NCI-H1694 treated with DMSO at 0.1 percent for 48 hours (cell line): ENCODE results near the gene GNAT2.

ENCODE experiments used
- DNase-seq: peaks from one replicate; lab custom pipeline; 2025; lab: John Stamatoyannopoulos, UW

Gene GNAT2

DNA sequence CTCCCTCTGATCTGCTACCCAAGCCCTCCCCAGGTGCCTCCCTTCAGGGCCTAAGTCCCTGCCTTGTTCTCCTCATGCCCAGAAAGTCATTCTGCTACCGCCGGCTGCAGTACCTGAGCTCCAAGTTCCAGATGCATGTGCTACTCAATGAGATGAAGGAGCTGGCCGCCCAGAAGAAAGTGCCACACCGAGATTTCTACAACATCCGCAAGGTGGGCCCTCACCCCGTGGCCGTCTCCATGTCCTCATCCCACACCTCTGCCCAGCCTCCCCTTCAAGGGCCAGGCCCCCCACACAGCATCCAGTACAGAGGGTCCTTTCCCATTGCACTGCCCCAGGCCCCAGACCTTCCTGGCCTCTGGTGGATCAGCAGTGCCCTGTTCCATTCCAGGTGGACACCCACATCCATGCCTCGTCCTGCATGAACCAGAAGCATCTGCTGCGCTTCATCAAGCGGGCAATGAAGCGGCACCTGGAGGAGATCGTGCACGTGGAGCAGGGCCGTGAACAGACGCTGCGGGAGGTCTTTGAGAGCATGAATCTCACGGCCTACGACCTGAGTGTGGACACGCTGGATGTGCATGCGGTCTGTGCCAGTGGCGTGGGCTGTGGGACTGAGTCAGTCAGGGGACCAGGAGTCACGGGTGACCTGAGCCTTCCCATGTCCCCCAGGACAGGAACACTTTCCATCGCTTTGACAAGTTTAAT is 8.4 kb upstream of the GNAT2 start:
- DNase-seq = no peak

DNA sequence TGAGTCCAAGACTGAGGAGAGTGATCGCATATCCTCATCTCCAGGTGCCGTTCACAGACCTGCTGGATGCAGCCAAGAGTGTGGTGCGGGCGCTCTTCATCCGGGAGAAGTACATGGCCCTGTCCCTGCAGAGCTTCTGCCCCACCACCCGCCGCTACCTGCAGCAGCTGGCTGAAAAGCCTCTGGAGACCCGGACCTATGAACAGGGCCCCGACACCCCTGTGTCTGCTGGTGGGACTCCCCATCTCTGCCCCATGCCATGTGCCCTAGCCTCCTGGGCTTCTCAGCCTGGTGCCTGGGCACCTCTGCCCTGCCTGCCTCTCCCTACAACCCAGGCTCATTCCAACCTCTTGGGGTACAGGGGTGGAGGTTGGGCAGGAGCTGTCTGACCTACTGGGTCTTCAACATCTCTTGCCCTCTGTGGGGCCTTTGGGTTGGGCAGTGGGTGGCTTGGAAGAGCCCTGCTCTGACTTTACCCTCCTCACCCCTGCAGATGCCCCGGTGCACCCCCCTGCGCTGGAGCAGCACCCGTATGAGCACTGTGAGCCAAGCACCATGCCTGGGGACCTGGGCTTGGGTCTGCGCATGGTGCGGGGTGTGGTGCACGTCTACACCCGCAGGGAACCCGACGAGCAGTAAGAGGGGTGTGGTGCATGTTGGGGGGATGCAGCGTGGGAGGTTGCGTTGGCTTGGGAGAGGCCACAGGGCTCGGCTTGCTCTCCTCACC is 7.4 kb upstream of the GNAT2 start:
- DNase-seq = no peak

DNA sequence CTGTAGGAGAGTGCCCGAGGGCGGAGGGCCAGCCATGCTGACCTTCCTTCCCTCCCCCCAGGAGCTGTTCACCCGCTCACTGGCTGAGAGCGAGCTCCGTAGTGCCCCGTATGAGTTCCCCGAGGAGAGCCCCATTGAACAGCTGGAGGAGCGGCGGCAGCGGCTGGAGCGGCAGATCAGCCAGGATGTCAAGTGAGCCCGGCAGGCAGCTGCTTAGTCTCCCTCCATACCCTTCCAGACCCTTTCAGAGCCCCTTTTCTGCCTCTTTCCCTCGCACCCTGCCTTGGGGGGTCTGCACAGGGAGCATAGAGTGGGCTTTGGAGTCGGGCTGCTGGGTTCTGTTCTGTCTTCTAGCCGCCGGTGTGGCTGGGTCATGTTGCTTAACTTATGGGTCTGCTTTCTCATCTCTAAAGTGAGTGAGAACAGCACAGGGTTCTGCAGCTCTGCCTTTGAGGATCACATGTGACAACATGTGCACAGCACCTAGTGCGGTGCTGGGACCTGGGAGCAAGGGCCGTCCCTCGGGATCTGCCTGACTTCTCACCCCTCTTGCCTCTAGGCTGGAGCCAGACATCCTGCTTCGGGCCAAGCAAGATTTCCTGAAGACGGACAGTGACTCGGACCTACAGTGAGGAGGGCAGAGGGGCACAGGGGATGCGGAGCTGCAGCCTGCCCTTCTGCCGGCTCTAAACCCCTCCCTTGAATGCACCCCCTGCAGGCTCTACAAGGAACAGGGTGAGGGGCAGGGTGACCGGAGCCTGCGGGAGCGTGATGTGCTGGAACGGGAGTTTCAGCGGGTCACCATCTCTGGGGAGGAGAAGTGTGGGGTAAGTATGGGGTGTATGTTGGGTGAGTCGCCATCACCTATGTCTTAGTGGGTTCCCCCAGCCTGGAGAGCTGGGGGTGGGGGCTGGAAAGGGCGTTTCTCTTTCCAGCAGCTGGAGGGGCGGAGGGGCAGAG is 6.5 kb upstream of the GNAT2 start:
- peak; percentile 30 for DNase-seq

DNA sequence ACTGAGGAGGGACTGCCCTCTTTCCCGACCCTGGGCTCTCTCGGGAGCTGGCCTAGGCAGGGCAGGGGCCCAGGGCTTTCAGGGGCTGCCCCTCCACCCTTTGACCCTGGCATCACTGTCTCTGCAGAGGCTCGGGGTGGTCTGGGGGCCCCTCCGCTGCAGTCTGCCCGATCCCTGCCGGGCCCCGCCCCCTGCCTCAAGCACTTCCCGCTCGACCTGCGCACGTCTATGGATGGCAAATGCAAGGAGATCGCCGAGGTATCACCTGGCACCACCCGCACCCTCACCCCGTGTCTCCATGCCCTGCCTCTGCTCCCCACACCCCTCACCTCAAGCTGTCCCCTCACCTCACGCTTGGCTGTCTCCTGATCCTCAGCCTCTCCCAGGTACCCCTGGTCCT is 5.8 kb upstream of the GNAT2 start:
- DNase-seq = no peak

DNA sequence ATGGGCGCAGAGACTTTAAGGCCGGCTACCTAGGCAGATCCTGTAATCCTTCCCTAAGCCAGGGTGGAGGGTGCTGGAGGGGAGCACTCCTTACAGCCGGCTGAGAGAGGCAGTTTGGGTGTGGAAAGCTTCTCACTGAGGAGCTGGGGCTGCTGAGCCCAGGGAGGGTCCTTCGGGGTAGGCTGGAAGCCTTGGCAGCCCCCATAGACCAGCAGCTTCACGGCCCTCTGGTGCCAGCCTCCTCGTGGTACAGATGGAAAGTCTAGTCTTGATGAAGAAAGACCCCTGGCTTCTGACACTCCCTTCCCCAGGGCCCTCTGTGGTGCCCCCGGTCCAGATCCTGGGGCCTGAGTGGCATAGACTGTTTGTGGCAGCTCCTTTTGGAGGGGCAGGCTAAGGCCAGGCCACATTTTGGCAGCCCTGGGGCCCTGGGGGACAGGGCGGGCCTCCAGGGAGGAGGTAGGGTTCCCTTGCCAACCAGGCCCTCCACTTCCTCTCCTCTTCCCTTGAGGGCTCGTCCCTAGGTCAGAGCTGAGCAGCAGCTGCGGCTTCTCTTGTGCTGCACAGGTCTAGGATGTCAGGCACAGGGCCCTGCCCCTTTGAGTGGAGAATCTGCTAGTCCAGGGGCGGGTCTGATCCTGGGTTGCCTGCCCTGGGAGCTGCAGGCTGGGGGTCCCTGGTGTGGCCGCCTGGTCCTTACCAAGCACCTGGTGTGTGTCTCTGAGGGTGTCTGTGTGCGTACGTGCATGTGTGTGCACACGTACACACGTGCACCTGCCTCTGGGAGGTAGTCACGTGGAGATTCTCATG is 5.0 kb upstream of the GNAT2 start:
- no peak for DNase-seq

DNA sequence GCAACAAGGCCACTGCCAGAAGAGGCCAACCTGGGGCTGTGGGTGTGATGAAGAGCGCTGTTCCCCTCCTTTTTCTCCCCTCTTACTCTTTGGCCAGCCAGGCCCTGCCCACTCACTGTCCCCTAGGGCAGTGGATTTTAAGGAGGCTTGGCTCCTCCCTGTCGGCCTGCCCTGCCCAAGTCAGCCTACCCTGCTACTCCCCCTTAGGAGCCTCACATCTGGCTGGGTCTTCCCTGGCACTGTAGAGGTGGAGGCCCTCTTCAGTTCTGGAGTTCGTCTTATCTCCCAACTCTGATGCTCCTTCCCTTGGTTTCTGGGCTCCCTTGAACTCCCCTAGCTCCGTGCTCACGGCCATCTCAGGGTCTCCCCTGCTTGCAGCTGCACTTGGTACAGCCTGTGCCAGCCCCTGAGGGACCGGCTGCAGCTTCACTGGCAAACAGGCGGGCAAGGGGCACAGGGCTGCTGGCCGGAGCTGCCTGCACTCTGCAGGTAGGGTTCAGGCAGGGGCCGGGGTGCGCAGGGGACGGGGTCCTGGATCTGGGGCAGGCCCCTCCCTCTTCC is 4.3 kb upstream of the GNAT2 start:
- no peak for DNase-seq

DNA sequence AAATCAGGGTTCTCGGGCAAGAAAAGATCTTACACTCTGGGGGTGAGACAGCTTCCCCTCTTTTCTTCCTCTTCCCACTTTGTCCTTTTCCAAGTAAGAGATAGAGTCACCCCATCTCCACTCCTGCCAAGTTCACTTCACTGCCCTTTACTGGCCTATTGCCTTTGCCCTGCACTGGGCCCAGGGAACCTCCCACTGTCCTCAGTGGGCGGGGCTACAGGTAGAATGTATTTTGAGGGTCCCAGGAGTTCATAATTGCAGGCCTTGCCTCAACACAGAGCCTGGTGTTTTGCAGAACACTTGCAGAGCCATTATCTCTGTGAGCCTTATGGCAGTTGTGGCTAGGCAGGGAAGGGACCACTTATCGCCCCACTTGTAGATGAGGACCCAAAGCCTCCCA is 3.5 kb upstream of the GNAT2 start:
- DNase-seq = no peak

DNA sequence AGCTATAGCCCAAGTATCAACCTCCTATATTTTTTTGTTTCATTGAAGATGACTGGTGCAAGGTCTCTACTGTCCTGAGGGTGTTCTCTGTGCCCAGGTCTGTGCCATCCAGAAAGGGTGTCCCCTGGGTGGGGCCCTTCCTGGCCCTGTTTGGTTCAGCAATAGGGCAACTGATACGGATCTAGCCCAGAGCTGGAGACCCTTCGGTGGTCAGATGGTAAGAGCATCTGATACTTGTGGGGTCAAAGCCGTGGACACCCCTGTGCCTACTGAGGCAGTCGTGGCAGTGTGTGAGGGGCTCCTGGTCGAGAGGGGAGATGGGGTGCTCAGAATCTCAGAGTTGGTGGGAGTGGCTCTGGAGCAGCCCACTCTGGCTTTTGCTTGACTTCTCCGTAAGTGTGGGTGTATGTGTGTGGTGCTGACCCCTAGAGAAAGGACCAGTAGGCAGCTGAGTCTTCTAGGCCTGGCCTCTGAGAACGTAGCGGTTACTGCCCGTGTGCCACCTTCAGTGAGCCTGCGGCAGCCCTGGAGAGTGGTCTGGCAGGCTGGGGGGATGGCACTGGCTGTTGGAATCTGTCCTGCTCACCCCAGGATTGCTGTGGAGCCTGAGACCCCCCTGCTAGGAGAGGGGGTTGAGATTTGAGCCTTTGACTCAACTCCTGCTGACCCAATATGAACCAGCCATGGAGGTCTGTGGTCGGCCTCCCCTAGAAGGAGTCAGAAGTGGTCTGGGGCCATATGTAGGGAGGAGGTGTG is 2.9 kb upstream of the GNAT2 start:
- DNase-seq = no peak

DNA sequence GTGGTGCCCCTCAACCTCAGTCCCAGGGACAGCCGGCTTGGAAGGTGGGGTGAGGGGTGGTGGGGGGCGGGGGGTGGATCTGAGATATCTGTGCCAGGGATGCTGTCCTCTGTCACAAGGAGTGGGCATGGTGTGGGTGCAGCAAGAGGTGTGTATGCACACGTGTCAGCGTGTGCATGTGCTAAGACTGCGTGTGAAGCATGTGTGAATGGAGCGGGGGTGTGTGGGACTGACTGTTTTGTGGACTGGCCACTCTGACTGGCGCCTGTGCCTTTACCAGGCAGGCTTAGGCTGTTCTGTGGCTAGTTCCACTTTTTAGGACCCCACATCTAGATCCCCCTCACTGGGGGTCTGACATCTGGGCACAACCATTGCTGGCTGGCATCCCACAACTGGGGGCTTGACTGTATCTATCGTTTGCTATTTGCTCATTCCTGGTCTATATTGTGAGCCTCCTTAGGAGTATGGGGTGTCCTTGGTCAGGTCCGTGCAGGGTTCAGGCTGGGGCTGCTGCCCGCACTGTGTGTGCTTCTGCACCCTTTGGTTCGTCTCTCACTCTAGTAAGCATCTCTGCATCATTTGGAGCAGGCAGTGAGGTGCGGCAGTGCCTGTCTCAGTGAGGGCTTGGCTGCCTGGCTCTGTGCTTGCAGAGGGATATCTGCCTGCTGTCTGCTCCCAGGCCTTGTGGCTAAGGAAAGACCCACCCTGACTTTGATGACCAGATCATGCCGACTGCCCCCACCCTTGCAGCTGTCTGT is 2.1 kb upstream of the GNAT2 start:
- no peak for DNase-seq

DNA sequence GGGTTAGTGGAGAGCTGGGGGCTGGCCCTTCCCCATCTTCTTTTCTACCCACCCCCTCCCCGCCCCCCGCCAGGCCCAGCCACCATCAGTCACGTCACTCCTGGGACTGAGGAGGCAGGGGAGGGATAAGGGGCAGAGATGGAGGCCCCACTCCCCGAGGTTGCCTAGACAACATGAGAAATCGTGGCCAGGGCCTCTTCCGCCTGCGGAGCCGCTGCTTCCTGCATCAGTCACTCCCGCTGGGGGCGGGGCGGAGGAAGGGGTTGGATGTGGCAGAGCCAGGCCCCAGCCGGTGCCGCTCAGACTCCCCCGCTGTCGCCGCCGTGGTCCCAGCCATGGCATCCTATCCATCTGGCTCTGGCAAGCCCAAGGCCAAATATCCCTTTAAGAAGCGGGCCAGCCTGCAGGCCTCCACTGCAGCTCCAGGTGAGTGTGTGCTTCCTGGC is 1.4 kb upstream of the GNAT2 start:
- DNase-seq = peak; percentile 95

DNA sequence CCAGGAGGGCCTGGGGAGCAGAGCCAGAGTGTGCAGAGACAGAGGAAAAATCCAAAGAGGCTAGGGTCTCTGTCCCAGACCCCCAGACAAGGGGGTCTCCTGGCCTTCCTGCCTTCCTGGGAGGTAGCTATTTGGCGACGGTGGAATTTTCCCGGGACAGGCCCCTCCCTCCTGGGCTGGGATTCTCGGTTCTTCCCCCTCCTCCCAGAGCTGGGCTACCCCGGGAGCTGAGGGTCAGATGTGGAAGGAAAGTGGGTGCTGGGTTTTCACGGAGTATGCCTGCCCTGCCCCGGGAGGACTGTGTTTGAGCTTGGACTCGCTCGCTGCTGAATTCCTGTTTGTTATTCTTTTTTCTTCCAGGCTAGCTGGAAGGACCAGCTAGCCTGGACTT is 980 bp upstream of the GNAT2 start:
- DNase-seq = no peak

DNA sequence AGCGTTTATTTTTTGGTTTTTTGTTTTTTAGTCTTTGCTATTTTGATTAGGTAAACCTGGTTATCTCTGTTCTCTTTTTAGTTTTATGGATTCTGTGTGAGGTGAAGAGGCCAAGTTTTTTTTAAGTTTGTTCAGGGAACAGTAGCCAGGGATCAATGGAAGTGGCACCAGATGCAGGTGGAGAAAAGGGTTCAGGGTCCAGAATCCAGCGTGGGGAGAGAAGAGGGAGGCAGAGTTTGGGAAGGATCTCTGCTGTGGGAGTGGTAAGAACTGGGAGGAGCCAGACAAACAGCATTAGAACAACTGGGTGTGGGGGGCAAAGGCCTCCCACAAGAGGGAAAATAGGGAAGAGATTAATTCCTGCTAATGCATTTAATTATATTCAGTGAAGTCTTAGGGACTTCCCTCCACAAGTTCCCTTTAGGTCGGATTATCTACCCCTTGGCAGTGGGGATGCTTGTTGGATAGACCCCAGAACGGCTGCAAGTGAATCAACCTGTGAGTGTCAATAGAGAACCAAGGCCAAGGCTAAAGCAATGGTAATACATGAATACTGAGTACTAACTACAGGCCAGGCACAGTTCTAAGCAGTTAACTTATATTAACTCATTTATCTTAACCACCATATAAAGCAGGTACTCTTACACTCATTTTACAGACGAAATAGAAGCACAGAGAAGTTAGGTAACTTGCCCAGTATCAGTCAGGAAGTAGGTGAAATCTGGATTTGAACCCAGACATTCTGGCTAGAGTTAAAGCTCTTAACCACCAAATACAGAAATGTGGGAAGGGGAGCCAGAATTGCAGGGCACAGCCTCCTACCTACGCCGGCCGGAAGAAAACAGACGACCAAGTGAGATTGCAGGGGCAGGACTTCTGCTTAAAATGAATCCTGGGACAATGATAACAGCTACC is 498 bp downstream of the GNAT2 start:
- DNase-seq = no peak

DNA sequence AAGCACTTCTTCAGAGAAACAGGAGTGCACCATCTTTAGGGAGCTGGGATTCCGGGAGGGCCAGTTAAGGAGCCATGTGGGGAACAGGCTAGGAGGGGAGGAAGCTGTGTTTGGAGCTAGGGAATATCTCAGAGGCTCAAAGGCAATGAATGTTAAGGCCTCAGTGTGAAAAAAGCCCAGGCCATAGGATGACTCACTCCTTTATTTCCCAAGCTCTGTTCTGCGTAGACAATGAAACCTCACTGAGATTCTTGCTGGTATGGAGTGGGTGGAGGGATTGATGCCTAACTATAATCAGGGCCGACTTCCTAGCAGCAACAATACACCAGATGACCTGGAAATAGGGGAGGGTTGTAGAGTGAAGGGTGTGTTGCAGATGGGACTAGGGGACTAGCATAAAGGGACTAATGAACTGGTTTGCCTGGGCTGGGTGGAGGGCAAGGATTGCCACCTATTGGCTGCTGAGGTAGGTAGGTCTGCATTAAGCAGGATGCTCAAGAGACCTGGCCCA is 2.1 kb downstream of the GNAT2 start:
- no peak for DNase-seq

DNA sequence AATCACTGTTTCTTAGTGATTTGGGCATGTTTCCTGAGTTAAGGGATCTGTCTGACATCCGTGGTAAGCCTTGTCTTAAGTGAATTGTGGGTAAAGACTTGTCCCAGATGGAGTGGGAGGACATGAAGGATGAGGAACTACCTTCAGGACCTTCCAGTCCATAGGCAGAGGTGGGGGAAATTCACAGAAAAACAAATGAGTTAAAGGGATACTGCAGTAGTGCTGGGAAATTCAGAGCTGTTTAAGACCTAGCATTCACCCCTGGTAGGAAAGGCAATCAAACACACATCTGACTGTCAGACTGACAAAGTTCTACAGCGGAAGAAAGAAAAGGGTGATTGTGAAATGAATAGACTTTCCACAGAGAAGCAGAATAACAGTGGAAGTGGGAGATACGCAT is 3.0 kb downstream of the GNAT2 start:
- DNase-seq = no peak

DNA sequence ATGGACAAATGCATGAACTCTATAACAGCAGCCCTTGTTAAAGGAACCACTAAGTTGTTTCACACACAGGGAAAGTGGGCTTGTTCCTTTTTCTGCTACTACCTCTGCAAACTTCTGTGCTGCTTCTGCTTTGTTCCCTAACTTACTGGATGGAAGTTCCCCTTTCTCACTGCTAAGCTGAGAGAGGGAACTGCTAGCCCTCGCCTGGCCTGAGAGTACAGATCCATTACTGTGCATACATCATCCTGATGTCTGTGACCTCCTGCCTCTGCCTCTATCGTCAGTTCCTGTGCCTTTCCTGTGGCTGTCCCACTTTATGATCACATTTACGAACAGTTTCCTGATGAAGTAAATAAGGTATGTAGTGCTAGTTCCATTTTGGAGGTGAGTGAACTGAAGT is 3.5 kb downstream of the GNAT2 start:
- peak; percentile 11 for DNase-seq

DNA sequence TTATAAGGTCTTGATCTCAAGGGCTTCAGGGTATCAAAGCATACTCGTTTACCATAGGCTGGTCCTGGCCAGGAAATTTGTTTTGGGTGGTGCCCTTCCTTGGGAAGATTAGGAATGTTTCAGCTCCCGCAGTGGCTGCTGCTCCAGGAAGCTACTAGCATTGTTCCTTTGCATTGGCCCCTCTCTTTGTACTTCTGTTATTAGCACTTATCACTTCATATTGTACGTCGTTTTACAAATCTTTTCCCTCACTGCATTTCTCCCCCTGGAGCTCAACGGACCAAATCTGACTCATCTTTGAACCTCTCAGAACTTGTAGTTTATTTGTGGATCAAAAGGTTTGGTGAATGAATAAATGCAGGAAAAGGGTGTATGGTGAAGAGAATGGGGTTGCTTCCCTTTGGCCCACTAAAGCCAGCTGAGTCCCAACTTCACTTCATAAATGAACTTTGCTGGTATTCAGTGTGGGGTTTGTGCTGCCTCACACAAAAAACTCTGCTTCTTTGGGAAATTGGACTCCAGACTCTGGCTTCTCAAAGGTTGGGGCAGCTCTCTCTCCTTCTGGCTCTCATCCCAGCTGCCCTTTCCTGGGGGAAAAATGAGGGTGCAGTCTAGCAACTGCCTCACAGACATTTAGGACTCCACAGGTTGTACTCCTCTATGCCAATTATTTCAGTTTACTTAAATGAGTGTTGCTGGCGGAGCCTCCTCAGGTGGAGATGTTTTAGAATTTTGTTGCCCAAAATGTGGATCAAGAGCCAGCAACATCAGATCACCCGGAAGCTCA is 5.9 kb downstream of the GNAT2 start:
- no peak for DNase-seq

DNA sequence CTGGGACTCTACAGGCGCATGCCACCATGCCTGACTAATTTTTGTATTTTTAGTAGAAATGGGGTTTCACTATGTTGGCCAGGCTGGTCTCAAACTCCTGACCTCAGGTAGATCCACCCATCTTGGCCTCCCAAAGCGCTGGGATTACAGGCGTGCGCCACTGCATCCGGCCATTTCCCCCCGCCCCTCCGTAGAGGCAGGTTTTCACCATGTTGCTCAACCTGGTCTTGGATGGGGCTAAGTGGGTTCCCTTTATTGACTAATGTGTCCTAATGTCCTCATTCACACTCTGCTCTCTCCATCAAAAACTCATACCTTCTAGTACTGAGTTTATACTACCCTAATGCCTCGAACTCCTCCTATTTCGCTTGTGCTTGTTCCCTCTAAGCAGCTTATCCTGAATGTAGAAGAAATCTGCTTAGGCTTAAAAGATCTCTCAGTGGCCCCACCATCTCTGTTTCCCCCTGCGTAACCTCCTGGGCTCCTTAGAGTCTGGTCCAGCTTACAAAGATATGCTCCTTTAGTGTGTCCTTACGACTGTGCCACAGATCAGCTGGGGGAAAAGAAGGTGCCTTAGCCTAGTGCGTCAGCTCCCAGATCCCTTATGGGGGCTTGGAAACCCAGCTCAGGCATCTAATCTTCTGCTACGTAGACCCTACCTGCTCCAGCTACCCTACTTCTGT is 8.0 kb downstream of the GNAT2 start:
- DNase-seq = no peak
